Activated T-cell treated with anti-CD3 and anti-CD28 coated beads, Interleukin-2, amount 50 U/mL, for 72 hours (primary cell): ENCODE results near the gene MN1. TPM values are rescaled to one million over a fixed set of nuclear protein-coding genes. Genes with fewer than 3 reads are reported as not detected.

Source experiments
- ATAC-seq, 2 donors: fragments of 150-1000 bp; cut with Tn5 transposase; replicated peaks in 1 of 2; 2 replicates each; pipeline ENCODE4 v1.10.0; 2021; ENCODE audit warnings: moderate library complexity in 2 of 2, mild to moderate bottlenecking in 1 of 2
- DNase-seq, 2 donors: peaks; one replicate each; pipeline ENCODE4 v3.0.0; 2021 to 2022; ENCODE audit warnings: mixed read lengths in 1 of 2
- H3K27ac Mint-ChIP-seq: one replicate; pipeline ENCODE4 v1.8.0; 2022; ENCODE audit warnings: mild to moderate bottlenecking, moderate library complexity, mixed read lengths
- H3K27me3 Mint-ChIP-seq: one replicate; pipeline ENCODE4 v1.8.0; 2022; ENCODE audit warnings: low read depth, mixed read lengths
- H3K36me3 Mint-ChIP-seq, 2 donors: one replicate each; pipeline ENCODE4 v1.8.0; 2022; ENCODE audit warnings: mixed read lengths in 2 of 2, mild to moderate bottlenecking in 1 of 2; ENCODE audit not compliant: insufficient read depth in 2 of 2
- H3K4me1 Mint-ChIP-seq: one replicate; pipeline ENCODE4 v1.8.0; 2022; ENCODE audit warnings: low read depth, mixed read lengths
- H3K4me3 Mint-ChIP-seq, 2 donors: one replicate each; pipeline ENCODE4 v1.8.0; 2022; ENCODE audit warnings: mild to moderate bottlenecking in 2 of 2, mixed read lengths in 2 of 2, moderate library complexity in 2 of 2
- H3K9me3 Mint-ChIP-seq, 2 donors: one replicate each; pipeline ENCODE4 v1.8.0; 2022; ENCODE audit warnings: mixed read lengths in 2 of 2
- total RNA-seq, 2 donors: library from RNA; stranded (reverse); gene quantifications; one replicate each; pipeline ENCODE4 v1.2.3, GENCODE V29; 2022

The MN1 gene
- total RNA-seq, 2 donors from 2014 or later, result 0.02 to 0.14 TPM

GRCh38 chr22:27706489-27706888 is 95.1 kb downstream of the MN1 start:
- DNase-seq (no peak), ATAC-seq (no peak)
- Mint-ChIP-seq H3K4me3 (no peak overlapping the region), H3K36me3 (no peaks in the 10 kb centered on the region), H3K4me1 (no peaks in the 10 kb centered on the region), H3K27me3 (peaks cover 10% of the 10 kb centered on the region), H3K9me3 (peaks cover 2 to 3% of the 10 kb centered on the region in 2 donors), H3K27ac (no peak overlapping the region)

- Mint-ChIP-seq H3K9me3 (peaks cover 2 to 3% of the 10 kb centered on the region in 2 donors), H3K4me1 (no peaks in the 10 kb centered on the region), H3K36me3 (no peaks in the 10 kb centered on the region), H3K27me3 (peaks cover 3% of the 10 kb centered on the region), H3K27ac (no peak overlapping the region), H3K4me3 (no peak overlapping the region)
- no peak for DNase-seq
- ATAC-seq, result no peak
Measured at GRCh38 chr22:27705408-27706080, 96.0 kb downstream of the MN1 start.

GRCh38 chr22:27704581-27704980 is 97.0 kb downstream of the MN1 start:
- Mint-ChIP-seq H3K9me3 (peaks cover 0 to 3% of the 10 kb centered on the region in 2 donors), H3K36me3 (no peaks in the 10 kb centered on the region), H3K27me3 (no peaks in the 10 kb centered on the region), H3K4me1 (no peaks in the 10 kb centered on the region), H3K27ac (no peak overlapping the region), H3K4me3 (no peak overlapping the region)
- no peak for ATAC-seq
- DNase-seq, result no peak

GRCh38 chr22:27699383-27700019 is 102.1 kb downstream of the MN1 start:
- Mint-ChIP-seq H3K27ac (no peak overlapping the region), H3K4me3 (no peak overlapping the region)

GRCh38 chr22:27698813-27699212 is 102.7 kb downstream of the MN1 start:
- Mint-ChIP-seq H3K27me3 (no peaks in the 10 kb centered on the region), H3K9me3 (peaks cover 0 to 2% of the 10 kb centered on the region in 2 donors)

More at GRCh38 chr22:27699383-27700019, 102.1 kb downstream of the MN1 start:
- DNase-seq, result no peak
- ATAC-seq, result no peak
- H3K36me3 Mint-ChIP-seq, result peaks cover 0 to 3% of the 10 kb centered on the region in 2 donors
- no peaks in the 10 kb centered on the region for H3K27me3 Mint-ChIP-seq
- no peaks in the 10 kb centered on the region for H3K4me1 Mint-ChIP-seq
- peaks cover 0 to 2% of the 10 kb centered on the region in 2 donors for H3K9me3 Mint-ChIP-seq

More at GRCh38 chr22:27698813-27699212, 102.7 kb downstream of the MN1 start:
- Mint-ChIP-seq H3K4me1 (no peaks in the 10 kb centered on the region), H3K4me3 (no peak overlapping the region), H3K27ac (no peak overlapping the region), H3K36me3 (peaks cover 0 to 3% of the 10 kb centered on the region in 2 donors)
- no peak for ATAC-seq
- no peak for DNase-seq

Other genes starting within 250 kb of the MN1 start
- 100 to 1,000 TPM in 1 of 2 donors, 10 to 100 TPM in 1; 97.2 to 102 TPM for gene PITPNB, start 117.5 kb upstream of the MN1 start, total RNA-seq